C4-2B (cell line): ENCODE data around the gene RNF225.
"Not testable (repeated sequence)": the region's sequence is repeated elsewhere in the genome, so short reads cannot be mapped to it uniquely, and the experiment has no call there.

Experiments used
- H3K27ac ChIP-seq: fragments of 450-650 bp; 2 replicates; pipeline ENCODE4 v1.5.1; 2017
- CTCF ChIP-seq: fragments of 450-650 bp; conservative IDR thresholded peaks from 2 replicates; pipeline ENCODE4 v1.5.1; 2017; ENCODE audit warnings: mild to moderate bottlenecking
- ZFX ChIP-seq: fragments of 450-650 bp; IDR thresholded peaks from 2 replicates; pipeline ENCODE4 v1.6.1; 2017

Gene RNF225

GRCh38 chr19:58439576-58440554, 44.4 kb downstream of the RNF225 start, which contains the start of gene ZNF132:
Gene ZNF132, minus strand, starts transcription at chr19:58440153. Its CDS starts 332 bp downstream, at chr19:58439821.
- TF ChIP-seq ZFX (no peak), CTCF (no peak)
- no peak within 1 kb of the TSS; the same call in 1 of the 2 replicates for H3K27ac ChIP-seq

GRCh38 chr19:58440556-58440955, 45.1 kb downstream of the RNF225 start:
- H3K27ac ChIP-seq = no peak overlapping the region
- TF ChIP-seq CTCF (no peak), ZFX (no peak)

GRCh38 chr19:58442986-58443385, 47.5 kb downstream of the RNF225 start:
- H3K27ac ChIP-seq = not testable (repeated sequence)
